Skin epidermis (tissue), 12 donors: Measurements from ENCODE around the gene TIMP2.
"Not testable (repeated sequence)": the region's sequence is repeated elsewhere in the genome, so short reads cannot be mapped to it uniquely, and the experiment has no call there.

Source experiments
- H3K27ac ChIP-seq, 21 experiments: fragments of 200-600 bp; sonication (generic) in 11 of 21; one replicate each; pipeline ENCODE4 v1.5.0; 2020; ENCODE audit warnings: mild to moderate bottlenecking in 3 of 21, inconsistent platforms in 2 of 21, moderate library complexity in 2 of 21
- H3K4me3 ChIP-seq, 7 experiments: fragments of 200-600 bp; sonication (generic) in 2 of 7; one replicate each; pipeline ENCODE4 v1.5.0; 2020; ENCODE audit warnings: inconsistent platforms in 2 of 7, mild to moderate bottlenecking in 2 of 7, moderate library complexity in 1 of 7

The TIMP2 gene

DNA sequence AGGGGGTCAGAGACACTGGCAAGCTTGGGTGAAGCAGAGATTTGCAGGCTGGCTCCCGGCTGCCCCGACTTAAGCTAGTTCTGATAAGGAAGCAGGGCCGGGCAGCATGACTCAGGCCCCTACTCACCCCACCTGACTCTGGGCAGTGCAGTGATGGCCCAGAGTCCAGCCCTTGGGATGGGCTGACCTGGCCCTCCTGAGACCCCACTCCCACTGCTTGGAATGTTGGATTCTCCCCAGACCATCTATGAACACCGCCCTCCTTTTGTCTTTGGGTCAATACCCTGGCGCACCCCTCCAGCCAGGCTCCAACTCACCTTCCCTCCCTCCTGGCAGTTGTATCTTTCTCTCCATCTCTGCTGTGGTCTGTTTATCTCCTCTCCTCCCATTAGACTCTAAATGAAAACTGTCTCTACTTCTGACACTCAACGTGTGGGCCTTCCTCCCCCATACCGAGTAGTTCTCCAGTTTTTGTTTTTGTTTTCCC lies 33.5 kb upstream of the TIMP2 start:
- Histone ChIP-seq H3K4me3 (no peak overlapping the region), H3K27ac (no peak overlapping the region)

DNA sequence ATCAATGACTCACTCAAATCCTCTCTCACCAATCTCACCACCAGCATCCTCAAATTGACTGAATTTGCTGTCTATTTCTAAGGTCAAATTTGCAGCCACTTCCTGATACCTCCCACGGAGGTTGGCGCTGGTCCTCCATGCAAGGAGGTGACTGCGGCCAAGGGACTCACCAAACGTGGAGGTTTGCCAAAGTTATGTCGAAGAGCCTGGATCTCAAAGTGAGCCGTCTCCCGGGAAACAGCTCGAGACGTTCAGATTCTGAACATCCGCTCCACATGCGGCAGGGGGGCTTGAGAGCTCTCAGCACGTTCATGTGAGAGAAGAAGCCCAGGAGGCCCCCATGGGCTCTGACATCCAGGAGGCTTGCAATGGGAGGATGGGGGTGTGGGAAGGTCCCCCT lies 31.9 kb upstream of the TIMP2 start:
- H3K27ac ChIP-seq: no peak overlapping the region
- H3K4me3 ChIP-seq: no peak overlapping the region

DNA sequence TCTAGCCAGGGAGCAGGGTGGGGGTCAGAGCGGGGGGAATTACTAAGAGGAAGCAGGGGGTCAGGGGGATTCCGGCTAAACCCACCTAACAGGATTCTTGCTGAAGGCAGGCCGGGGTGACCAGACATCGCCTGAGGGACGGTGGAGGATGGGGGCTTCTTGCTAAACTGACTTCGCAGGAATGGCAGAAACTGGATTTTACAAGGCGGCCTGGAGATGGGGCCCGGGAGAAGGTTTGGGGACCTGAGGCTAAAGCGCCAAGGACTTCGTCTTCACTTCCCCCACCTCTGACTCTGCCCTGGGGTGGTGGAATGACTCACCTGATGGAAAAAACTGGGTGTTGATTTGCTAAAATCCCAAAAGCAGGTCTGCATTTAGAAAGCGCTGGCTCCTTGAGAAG lies 31.1 kb upstream of the TIMP2 start:
- Histone ChIP-seq H3K27ac (no peak overlapping the region), H3K4me3 (no peak overlapping the region)

DNA sequence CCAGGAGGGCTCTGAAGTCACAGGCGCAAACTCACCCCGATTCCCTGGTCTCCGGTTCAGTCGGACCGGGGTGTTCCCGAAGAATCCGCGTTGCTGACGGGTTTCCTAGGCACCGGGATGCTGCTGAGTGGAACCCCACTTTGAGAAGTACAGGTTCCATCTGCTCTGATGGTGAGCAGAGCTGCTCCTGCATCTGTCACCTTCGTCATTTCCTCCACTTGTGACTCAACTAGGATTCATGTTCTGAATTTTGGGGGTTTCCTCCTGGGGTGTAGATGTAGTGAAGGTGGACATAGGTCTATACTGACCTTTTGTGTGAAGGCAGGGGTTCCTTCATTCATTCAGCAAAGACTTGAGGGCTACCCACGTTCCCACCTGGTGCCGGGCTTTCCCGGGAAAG lies 29.5 kb upstream of the TIMP2 start:
- Histone ChIP-seq H3K27ac (no peak overlapping the region), H3K4me3 (no peak overlapping the region)

- H3K27ac ChIP-seq: peak overlapping the region in 1 of 21 experiments; percentile 29
- no peak overlapping the region for H3K4me3 ChIP-seq
Measured at GRCh38 chr17:78953356-78954350, 28.5 kb upstream of the TIMP2 start.

- H3K27ac ChIP-seq: peak overlapping the region in 2 of 21 experiments; percentile 31 to 54
- H3K4me3 ChIP-seq: no peak overlapping the region
Measured at GRCh38 chr17:78952706-78953105, 27.5 kb upstream of the TIMP2 start.

GRCh38 chr17:78951967-78952551 lies 26.9 kb upstream of the TIMP2 start:
- no peak overlapping the region for H3K4me3 ChIP-seq
- peak overlapping the region in 3 of 21 experiments; percentile 9 to 54 (median 31) for H3K27ac ChIP-seq

- no peak overlapping the region for H3K4me3 ChIP-seq
- H3K27ac ChIP-seq: no peak overlapping the region
Measured at GRCh38 chr17:78950870-78951269, 25.7 kb upstream of the TIMP2 start.

GRCh38 chr17:78947235-78948149 lies 22.3 kb upstream of the TIMP2 start:
- Histone ChIP-seq H3K4me3 (no peak overlapping the region), H3K27ac (no peak overlapping the region)

- no peak overlapping the region for H3K27ac ChIP-seq
- no peak overlapping the region for H3K4me3 ChIP-seq
Measured at GRCh38 chr17:78946631-78947030, 21.4 kb upstream of the TIMP2 start.

DNA sequence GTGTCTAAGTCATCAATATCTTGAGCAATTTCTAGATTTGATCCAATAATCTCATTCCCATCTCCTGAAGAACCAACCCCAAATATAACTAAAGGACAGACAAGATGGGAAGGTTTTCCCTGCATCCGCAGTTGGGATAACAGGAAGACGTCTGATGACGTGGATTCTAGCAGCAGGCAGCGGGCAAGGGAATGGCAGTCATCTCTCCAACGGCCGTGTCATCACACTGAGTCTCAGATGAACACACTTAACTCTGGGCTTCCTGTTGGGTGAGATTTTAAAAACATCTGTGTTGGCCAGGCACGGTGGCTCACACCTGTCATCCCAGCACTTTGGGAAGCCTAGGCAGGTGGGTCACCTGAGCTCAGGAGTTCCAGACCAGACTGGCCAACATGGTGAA lies 20.9 kb upstream of the TIMP2 start:
- no peak overlapping the region for H3K27ac ChIP-seq
- H3K4me3 ChIP-seq: no peak overlapping the region

- not testable (repeated sequence) for H3K27ac ChIP-seq, H3K4me3 ChIP-seq
Measured at GRCh38 chr17:78945455-78945854, 20.3 kb upstream of the TIMP2 start.

DNA sequence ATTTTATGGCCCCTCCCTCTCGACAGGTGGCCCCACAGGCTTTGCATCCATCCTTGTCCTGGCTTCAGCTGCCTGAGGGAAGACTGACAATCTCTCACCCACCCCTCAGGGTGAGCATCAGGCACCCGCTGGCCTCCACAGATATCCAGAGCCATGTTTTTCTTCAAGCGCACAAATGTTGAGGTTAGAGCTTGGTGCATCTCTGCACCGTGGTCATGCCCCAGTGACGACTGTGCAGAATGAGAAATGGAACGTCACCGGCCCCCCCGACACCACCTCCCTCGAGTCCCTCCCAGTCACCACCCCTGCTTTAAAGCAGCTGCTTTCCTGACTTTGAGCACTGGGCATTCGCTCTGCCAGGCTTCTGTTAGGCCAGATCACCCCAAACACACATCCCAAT lies 19.8 kb upstream of the TIMP2 start:
- Histone ChIP-seq H3K4me3 (no peak overlapping the region), H3K27ac (no peak overlapping the region)

DNA sequence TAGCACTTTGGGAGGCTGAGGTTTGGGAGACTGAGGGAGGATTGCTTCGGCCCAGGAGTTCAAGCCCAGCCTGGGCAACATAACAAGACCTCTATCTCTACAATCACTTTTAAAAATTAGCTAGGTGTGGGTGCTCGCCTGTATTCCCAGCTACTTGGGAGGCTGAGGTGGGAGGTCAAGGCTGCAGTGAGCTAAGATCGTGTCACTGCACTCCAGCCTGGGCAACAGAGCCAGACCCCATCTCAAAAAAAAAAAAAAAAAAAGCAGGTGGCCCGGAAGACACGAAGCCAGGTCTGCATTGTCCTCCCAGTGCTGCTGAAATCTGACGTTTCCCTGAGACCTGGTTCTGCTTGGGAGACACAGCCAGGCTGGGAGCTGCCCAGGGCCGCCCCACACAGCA lies 18.8 kb upstream of the TIMP2 start:
- Histone ChIP-seq H3K27ac (no peak overlapping the region), H3K4me3 (no peak overlapping the region)

- Histone ChIP-seq H3K27ac (no peak overlapping the region), H3K4me3 (no peak overlapping the region)
Measured at GRCh38 chr17:78940708-78941107, 15.5 kb upstream of the TIMP2 start.

DNA sequence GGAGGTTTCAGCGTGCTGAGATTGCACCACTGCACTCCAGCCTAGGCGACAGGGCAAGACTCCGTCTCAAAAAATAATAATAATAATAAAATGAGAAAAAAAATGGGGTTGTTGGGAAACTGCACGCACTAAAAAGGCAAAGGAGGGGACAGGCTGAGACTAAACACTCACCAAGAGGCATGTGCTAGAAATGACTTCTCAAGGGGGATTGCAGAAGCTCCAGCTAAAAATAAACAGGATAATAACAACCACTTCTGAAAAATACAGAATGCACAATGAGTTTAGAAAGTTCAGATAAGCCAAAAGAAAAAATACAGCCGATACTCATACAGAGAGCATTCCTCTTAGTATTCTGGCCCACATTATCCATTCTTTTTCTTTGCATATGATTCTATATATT lies 15.1 kb upstream of the TIMP2 start:
- H3K27ac ChIP-seq: no peak overlapping the region
- H3K4me3 ChIP-seq: no peak overlapping the region

DNA sequence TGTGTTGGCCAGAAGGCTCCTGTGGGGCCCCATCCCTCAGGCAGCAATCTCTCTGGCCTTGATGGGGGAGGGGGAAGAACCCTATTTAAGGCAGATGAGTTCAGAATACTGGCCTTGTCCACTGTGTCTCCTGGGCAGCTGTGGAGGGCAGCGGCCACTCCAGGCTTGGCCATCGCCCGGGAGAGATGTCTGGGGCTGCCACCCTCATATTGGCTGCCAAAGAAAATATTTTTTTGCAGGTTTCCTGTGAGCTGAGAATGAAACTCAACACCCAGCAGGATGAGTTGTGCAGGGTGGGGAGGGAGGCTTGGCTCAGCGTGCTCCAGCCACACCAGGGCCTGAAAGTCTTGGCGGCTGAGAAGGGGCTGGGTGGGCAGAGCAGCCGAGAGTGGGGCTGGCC lies 14.4 kb upstream of the TIMP2 start:
- H3K27ac ChIP-seq: no peak overlapping the region
- no peak overlapping the region for H3K4me3 ChIP-seq

GRCh38 chr17:78937561-78937960 lies 12.4 kb upstream of the TIMP2 start:
- H3K4me3 ChIP-seq: no peak overlapping the region
- H3K27ac ChIP-seq: no peak overlapping the region

DNA sequence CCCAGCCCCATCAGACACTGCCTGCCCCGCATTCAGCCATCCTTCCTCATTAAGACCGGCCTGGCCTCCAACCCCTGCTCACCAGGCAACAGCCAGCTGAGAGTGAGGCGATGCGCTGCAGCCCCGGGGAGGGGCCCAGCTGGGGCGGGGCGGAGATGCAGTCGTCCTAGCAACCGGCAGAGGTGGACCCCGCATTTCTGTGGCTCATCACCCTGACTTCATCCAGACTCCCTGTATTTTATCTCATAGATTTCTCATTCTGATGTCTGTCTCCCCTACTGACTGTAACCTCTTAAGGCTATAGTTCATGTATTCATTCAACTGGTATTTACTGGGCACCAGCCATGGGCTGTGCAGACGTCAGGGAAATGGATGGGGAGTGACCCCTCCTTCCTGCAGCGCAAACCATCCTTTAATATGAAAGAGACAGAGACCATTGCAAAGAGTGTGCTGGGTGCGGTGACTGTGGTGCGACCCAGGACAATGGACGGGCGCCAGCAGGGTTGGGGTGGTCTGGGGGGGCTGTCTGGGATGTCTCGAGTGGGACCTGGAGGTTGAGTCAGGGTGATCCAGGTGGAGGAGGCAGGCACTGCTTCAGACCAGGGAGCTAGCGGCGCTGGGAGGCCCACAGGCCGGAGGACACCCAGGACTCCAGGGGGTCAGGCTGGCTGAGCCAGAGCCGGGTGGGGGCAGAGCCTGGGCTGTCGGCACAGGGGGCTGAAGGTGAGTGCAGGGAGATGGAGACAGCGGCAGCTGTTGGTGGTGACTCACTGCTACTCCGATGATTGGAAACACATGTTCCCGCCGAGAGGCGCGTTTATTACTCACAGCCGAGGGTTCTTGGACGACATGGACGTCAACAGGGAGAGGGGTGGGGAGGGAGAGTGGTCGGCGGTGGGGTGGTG lies 10.5 kb upstream of the TIMP2 start:
- H3K27ac ChIP-seq: peak overlapping the region in 16 of 21 experiments; percentile 5 to 88 (median 72)
- no peak overlapping the region for H3K4me3 ChIP-seq
